Measurements from ENCODE around the gene SIVA1.

DNA sequence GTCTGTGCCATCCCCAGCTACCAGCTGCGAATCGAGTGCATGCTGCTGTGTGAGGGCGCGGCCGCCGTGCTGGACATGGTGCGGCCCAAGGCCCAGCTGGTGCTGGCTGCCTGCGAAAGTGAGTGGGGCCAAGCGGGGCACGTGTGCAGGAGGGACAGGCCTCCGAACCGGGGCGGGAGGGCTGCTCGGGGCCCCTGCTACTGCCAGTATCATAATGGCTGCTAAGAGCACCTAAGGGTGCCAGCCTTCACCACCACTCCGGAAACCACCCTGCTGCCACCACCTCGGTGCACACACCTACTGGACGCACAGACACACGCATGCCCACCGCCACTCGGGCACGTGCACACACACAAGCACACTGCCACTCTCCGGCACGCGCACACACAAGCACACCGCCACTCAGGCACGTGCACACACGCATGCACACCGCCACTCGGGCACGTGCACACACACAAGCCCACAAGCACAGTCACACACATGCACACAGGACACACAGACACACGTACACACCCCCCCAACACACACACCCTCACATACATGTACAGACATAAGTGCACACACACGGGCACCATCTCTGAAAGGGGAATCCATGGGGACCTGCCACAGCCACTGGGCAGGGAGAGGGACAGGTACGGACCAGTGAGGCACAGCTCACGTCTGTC lies 42.7 kb upstream of the SIVA1 start:
- TF ChIP-seq TEAD4 (IDR thresholded peaks at IDR 0.05; ENCODE audit: borderline replicate concordance, insufficient read depth) = no peak
- TF ChIP-seq, protein P1, sequence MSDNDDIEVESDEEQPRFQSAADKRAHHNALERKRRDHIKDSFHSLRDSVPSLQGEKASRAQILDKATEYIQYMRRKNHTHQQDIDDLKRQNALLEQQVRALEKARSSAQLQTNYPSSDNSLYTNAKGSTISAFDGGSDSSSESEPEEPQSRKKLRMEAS (IDR thresholded peaks at IDR 0.05; ENCODE audit: low read depth) = no peak
